HG03571 (cell line): ENCODE measurements around the gene MIPEP.

ENCODE experiments used
- ATAC-seq: cut with Tn5 transposase; IDR thresholded peaks from one replicate; pipeline ENCODE4 v1.9.1; 2021; ENCODE audit not compliant: unreplicated experiment

Gene MIPEP

GRCh38 chr13:23855360-23855759 is 33.8 kb downstream of the MIPEP start:
- no peak for ATAC-seq

- no peak for ATAC-seq
Measured at GRCh38 chr13:23852351-23852750, 36.8 kb downstream of the MIPEP start.

- no peak for ATAC-seq
Measured at GRCh38 chr13:23851106-23851505, 38.1 kb downstream of the MIPEP start.

GRCh38 chr13:23850134-23850533 is 39.1 kb downstream of the MIPEP start:
- no peak for ATAC-seq

- ATAC-seq: no peak
Measured at GRCh38 chr13:23849670-23850069, 39.5 kb downstream of the MIPEP start.

- no peak for ATAC-seq
Measured at GRCh38 chr13:23848646-23849141, 40.5 kb downstream of the MIPEP start.

- ATAC-seq: no peak
Measured at GRCh38 chr13:23848019-23848418, 41.2 kb downstream of the MIPEP start.

GRCh38 chr13:23847497-23847896 is 41.7 kb downstream of the MIPEP start:
- no peak for ATAC-seq

- ATAC-seq: no peak
Measured at GRCh38 chr13:23845105-23845725, 44.0 kb downstream of the MIPEP start.

- ATAC-seq: no peak
Measured at GRCh38 chr13:23844132-23844531, 45.1 kb downstream of the MIPEP start.

- no peak for ATAC-seq
Measured at GRCh38 chr13:23843436-23843835, 45.8 kb downstream of the MIPEP start.

- no peak for ATAC-seq
Measured at GRCh38 chr13:23842406-23842805, 46.8 kb downstream of the MIPEP start.

GRCh38 chr13:23833733-23834611 is 55.2 kb downstream of the MIPEP start:
- ATAC-seq: no peak

- ATAC-seq: no peak
Measured at GRCh38 chr13:23828866-23829265, 60.3 kb downstream of the MIPEP start.

GRCh38 chr13:23828086-23828485 is 61.1 kb downstream of the MIPEP start:
- ATAC-seq: no peak

- ATAC-seq: no peak
Measured at GRCh38 chr13:23825179-23825578, 64.0 kb downstream of the MIPEP start.

- no peak for ATAC-seq
Measured at GRCh38 chr13:23824371-23824770, 64.8 kb downstream of the MIPEP start.

GRCh38 chr13:23822252-23822824 is 66.9 kb downstream of the MIPEP start:
- ATAC-seq: no peak

GRCh38 chr13:23820530-23820929 is 68.7 kb downstream of the MIPEP start:
- ATAC-seq: no peak

GRCh38 chr13:23817830-23818229 is 71.4 kb downstream of the MIPEP start:
- no peak for ATAC-seq

- no peak for ATAC-seq
Measured at GRCh38 chr13:23817136-23817535, 72.1 kb downstream of the MIPEP start.

- ATAC-seq: no peak
Measured at GRCh38 chr13:23813635-23814034, 75.6 kb downstream of the MIPEP start.
